Measurements from ENCODE around the gene RASSF5. TPM values are rescaled to one million over a fixed set of nuclear protein-coding genes. Genes with fewer than 3 reads are reported as not detected.

The RASSF5 gene
- total RNA-seq, 1 experiment from 2014 or later: 2.1 TPM

DNA sequence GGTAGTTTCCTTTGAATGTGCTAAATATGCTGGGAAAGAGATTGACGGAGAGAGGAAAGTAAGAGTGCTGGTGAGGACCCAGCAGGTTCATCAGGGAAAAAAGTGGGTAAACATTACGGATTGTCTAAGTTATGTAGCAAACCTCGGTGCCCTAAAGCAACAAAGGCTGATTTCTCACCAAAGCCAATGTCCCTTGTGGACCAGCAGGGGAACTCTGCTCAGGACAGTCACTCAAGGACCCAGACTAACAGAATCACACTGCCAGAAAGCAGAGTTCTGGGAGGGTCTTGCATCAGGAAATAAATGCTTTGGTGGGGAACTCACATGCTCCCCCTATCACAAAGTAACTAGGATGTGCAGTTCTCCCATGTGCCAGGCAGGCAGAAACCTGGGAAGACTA is 38.8 kb upstream of the RASSF5 start:
- H3K9me3 Mint-ChIP-seq: no peaks in the 10 kb centered on the region
- ATAC-seq (no peak), DNase-seq (ENCODE audit: low spot score) (no peak)
- ChIA-PET CTCF (no interaction called here), POLR2A (no interaction called here)
- H3K4me1 Mint-ChIP-seq: peaks cover 59% of the 10 kb centered on the region
- H3K27me3 Mint-ChIP-seq (ENCODE audit: low read depth): peaks cover 16% of the 10 kb centered on the region
- H3K4me3 Mint-ChIP-seq: no peak overlapping the region
- 0 out of 2 replicates have a peak, but pooled peaks cover under 1% of the 10 kb centered on the region for H3K36me3 Mint-ChIP-seq
- no peak for TF ChIP-seq TCF7 (CRISPR knock-in tag; IDR thresholded peaks at IDR 0.05; ENCODE audit: low read depth)
- TF ChIP-seq ZNF317 (CRISPR knock-in tag; IDR thresholded peaks at IDR 0.05; ENCODE audit: borderline replicate concordance, low read depth): no peak
- TF ChIP-seq ZNF121 (CRISPR knock-in tag; IDR thresholded peaks at IDR 0.05): no peak
- no peak for TF ChIP-seq PRRX2 (CRISPR knock-in tag; IDR thresholded peaks at IDR 0.05)
- TF ChIP-seq, protein P1, sequence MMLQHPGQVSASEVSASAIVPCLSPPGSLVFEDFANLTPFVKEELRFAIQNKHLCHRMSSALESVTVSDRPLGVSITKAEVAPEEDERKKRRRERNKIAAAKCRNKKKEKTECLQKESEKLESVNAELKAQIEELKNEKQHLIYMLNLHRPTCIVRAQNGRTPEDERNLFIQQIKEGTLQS (CRISPR knock-in tag; conservative IDR thresholded peaks at IDR 0.05): no peak
- TF ChIP-seq, protein P2, sequence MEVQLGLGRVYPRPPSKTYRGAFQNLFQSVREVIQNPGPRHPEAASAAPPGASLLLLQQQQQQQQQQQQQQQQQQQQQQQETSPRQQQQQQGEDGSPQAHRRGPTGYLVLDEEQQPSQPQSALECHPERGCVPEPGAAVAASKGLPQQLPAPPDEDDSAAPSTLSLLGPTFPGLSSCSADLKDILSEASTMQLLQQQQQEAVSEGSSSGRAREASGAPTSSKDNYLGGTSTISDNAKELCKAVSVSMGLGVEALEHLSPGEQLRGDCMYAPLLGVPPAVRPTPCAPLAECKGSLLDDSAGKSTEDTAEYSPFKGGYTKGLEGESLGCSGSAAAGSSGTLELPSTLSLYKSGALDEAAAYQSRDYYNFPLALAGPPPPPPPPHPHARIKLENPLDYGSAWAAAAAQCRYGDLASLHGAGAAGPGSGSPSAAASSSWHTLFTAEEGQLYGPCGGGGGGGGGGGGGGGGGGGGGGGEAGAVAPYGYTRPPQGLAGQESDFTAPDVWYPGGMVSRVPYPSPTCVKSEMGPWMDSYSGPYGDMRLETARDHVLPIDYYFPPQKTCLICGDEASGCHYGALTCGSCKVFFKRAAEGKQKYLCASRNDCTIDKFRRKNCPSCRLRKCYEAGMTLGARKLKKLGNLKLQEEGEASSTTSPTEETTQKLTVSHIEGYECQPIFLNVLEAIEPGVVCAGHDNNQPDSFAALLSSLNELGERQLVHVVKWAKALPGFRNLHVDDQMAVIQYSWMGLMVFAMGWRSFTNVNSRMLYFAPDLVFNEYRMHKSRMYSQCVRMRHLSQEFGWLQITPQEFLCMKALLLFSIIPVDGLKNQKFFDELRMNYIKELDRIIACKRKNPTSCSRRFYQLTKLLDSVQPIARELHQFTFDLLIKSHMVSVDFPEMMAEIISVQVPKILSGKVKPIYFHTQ (CRISPR knock-in tag; IDR thresholded peaks at IDR 0.05): no peak
- TF ChIP-seq CREM (CRISPR knock-in tag; IDR thresholded peaks at IDR 0.05): no peak
- no peak for TF ChIP-seq NR1H2 (CRISPR knock-in tag; IDR thresholded peaks at IDR 0.05)
- no peak for TF ChIP-seq ATF1 (CRISPR knock-in tag; IDR thresholded peaks at IDR 0.05)
- TF ChIP-seq SMAD3 (CRISPR knock-in tag; IDR thresholded peaks at IDR 0.05; ENCODE audit: borderline replicate concordance): no peak
- no peak for TF ChIP-seq JUN (CRISPR knock-in tag; IDR thresholded peaks at IDR 0.05)
- TF ChIP-seq ZNF396 (CRISPR knock-in tag; IDR thresholded peaks at IDR 0.05; ENCODE audit: borderline replicate concordance): no peak
- no peak for TF ChIP-seq FOXP1 (CRISPR knock-in tag; IDR thresholded peaks at IDR 0.05; ENCODE audit: borderline replicate concordance)
- TF ChIP-seq, protein P3, sequence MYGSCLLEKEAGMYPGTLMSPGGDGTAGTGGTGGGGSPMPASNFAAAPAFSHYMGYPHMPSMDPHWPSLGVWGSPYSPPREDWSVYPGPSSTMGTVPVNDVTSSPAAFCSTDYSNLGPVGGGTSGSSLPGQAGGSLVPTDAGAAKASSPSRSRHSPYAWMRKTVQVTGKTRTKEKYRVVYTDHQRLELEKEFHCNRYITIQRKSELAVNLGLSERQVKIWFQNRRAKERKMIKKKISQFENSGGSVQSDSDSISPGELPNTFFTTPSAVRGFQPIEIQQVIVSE (CRISPR knock-in tag; IDR thresholded peaks at IDR 0.05; ENCODE audit: borderline replicate concordance): no peak
- no peak for TF ChIP-seq FOXJ3 (CRISPR knock-in tag; IDR thresholded peaks at IDR 0.05; ENCODE audit: borderline replicate concordance)
- TF ChIP-seq IRF2 (CRISPR knock-in tag; IDR thresholded peaks at IDR 0.05; ENCODE audit: borderline replicate concordance, low read depth): no peak
- no peak for TF ChIP-seq KAT7 (CRISPR knock-in tag; IDR thresholded peaks at IDR 0.05; ENCODE audit: borderline replicate concordance)
- no peak overlapping the region for H3K27ac Mint-ChIP-seq

DNA sequence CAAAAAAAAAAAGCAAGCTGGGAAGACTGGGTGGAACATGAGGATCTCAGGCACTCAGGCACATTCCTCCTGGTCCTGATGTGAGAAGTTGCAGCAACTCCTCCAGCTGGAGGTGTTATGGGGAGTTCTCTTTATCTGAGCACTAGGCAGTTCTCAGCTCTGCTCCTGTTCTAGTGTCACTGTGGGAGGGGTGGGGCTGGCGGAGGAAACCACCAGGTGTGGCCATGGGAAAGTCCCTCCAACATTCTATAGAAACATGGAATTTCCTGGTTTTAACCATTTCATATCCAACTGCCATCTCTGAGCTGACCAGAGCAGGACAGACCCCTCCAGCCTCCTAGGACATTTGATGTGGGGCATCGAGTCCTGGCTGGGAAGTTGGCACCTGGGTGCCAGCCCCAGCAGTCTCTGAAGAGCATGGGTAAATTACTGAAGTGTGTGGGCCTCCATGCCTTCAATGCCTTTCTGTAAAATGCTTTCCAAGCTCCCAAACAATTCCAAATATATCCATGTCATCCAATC is 37.9 kb upstream of the RASSF5 start:
- Mint-ChIP-seq H3K4me3 (peak overlapping the region; percentile 69), H3K4me1 (peaks cover 59% of the 10 kb centered on the region), H3K27ac (no peak overlapping the region), H3K36me3 (no peaks in the 10 kb centered on the region), H3K27me3 (ENCODE audit: low read depth) (peaks cover 16% of the 10 kb centered on the region), H3K9me3 (no peaks in the 10 kb centered on the region)
- DNase-seq (ENCODE audit: low spot score) (no peak), ATAC-seq (no peak)
- POLR2A ChIA-PET: no interaction called here
- CTCF ChIA-PET: interaction anchor here (0.7 to 3.6 kb wide), 17 partner anchors 10 to 485 kb away, joined by 3 to 90 read pairs (median 4); partner anchors contain the start of genes EIF2D and RASSF5
- TF ChIP-seq ZNF263 (CRISPR knock-in tag; IDR thresholded peaks at IDR 0.05; ENCODE audit: low read depth) (no peak), ZBTB21 (CRISPR knock-in tag; IDR thresholded peaks at IDR 0.05; ENCODE audit: borderline replicate concordance) (no peak), ZNF423 (CRISPR knock-in tag; IDR thresholded peaks at IDR 0.05) (no peak), ZNF396 (CRISPR knock-in tag; IDR thresholded peaks at IDR 0.05; ENCODE audit: borderline replicate concordance) (no peak), JUN (CRISPR knock-in tag; IDR thresholded peaks at IDR 0.05) (no peak), SOX15 (CRISPR knock-in tag; IDR thresholded peaks at IDR 0.05) (no peak), JAZF1 (CRISPR knock-in tag; IDR thresholded peaks at IDR 0.05) (no peak), FOXP1 (CRISPR knock-in tag; IDR thresholded peaks at IDR 0.05; ENCODE audit: borderline replicate concordance) (no peak), RELA (CRISPR knock-in tag; IDR thresholded peaks at IDR 0.05; ENCODE audit: borderline replicate concordance) (no peak), GTF2I (CRISPR knock-in tag; conservative IDR thresholded peaks at IDR 0.05) (no peak)
- TF ChIP-seq, protein P4, sequence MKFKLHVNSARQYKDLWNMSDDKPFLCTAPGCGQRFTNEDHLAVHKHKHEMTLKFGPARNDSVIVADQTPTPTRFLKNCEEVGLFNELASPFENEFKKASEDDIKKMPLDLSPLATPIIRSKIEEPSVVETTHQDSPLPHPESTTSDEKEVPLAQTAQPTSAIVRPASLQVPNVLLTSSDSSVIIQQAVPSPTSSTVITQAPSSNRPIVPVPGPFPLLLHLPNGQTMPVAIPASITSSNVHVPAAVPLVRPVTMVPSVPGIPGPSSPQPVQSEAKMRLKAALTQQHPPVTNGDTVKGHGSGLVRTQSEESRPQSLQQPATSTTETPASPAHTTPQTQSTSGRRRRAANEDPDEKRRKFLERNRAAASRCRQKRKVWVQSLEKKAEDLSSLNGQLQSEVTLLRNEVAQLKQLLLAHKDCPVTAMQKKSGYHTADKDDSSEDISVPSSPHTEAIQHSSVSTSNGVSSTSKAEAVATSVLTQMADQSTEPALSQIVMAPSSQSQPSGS (CRISPR knock-in tag; IDR thresholded peaks at IDR 0.05; ENCODE audit: borderline replicate concordance, low read depth): no peak
- TF ChIP-seq, protein P5, sequence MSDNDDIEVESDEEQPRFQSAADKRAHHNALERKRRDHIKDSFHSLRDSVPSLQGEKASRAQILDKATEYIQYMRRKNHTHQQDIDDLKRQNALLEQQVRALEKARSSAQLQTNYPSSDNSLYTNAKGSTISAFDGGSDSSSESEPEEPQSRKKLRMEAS (CRISPR knock-in tag; IDR thresholded peaks at IDR 0.05): no peak
- TF ChIP-seq, protein P6, sequence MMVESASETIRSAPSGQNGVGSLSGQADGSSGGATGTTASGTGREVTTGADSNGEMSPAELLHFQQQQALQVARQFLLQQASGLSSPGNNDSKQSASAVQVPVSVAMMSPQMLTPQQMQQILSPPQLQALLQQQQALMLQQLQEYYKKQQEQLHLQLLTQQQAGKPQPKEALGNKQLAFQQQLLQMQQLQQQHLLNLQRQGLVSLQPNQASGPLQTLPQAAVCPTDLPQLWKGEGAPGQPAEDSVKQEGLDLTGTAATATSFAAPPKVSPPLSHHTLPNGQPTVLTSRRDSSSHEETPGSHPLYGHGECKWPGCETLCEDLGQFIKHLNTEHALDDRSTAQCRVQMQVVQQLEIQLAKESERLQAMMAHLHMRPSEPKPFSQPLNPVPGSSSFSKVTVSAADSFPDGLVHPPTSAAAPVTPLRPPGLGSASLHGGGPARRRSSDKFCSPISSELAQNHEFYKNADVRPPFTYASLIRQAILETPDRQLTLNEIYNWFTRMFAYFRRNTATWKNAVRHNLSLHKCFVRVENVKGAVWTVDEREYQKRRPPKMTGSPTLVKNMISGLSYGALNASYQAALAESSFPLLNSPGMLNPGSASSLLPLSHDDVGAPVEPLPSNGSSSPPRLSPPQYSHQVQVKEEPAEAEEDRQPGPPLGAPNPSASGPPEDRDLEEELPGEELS (CRISPR knock-in tag; IDR thresholded peaks at IDR 0.05): no peak
- TF ChIP-seq, protein P7, sequence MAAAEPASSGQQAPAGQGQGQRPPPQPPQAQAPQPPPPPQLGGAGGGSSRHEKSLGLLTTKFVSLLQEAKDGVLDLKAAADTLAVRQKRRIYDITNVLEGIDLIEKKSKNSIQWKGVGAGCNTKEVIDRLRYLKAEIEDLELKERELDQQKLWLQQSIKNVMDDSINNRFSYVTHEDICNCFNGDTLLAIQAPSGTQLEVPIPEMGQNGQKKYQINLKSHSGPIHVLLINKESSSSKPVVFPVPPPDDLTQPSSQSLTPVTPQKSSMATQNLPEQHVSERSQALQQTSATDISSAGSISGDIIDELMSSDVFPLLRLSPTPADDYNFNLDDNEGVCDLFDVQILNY (CRISPR knock-in tag; IDR thresholded peaks at IDR 0.05): no peak

Data from WTC11 (cell line).